HFFc6 (cell line): ENCODE measurements around the gene P2RX2. TPM values are rescaled to one million over a fixed set of nuclear protein-coding genes. Genes with fewer than 3 reads are reported as not detected.

Experiments used
- DNase-seq: peaks from one replicate; pipeline ENCODE4 v3.0.0-alpha.2; 2018
- H3K27ac Mint-ChIP-seq: 2 replicates; pipeline ENCODE4 v1.8.0; 2020; ENCODE audit warnings: mild to moderate bottlenecking, mixed read lengths
- H3K27me3 Mint-ChIP-seq: 2 replicates; pipeline ENCODE4 v1.8.0; 2021; ENCODE audit warnings: mild to moderate bottlenecking, moderate library complexity, mixed read lengths; ENCODE audit not compliant: insufficient read depth
- H3K36me3 Mint-ChIP-seq: 2 replicates; pipeline ENCODE4 v1.8.0; 2021; ENCODE audit warnings: low read depth, mixed read lengths
- H3K4me1 Mint-ChIP-seq: 2 replicates; pipeline ENCODE4 v1.8.0; 2020; ENCODE audit warnings: low read depth, mixed read lengths
- H3K4me3 Mint-ChIP-seq: 2 replicates; pipeline ENCODE4 v1.8.0; 2020; ENCODE audit warnings: mild to moderate bottlenecking, moderate library complexity, mixed read lengths
- H3K9me3 Mint-ChIP-seq: 2 replicates; pipeline ENCODE4 v1.8.0; 2020; ENCODE audit warnings: mild to moderate bottlenecking, mixed read lengths
- CTCF ChIP-seq: fragments of 200-600 bp; sonication (generic); IDR thresholded peaks from 2 replicates; pipeline ENCODE4 v1.5.0; 2021; ENCODE audit warnings: antibody characterized with exemption, mild to moderate bottlenecking
- total RNA-seq, 6 experiments: library from RNA; stranded (reverse); fragmentation: NEBNext Ultra II Directional; extraction: Animal tissue kit (Norgen Biotek cat#: 25700); gene quantifications; 2 replicates in 1 of 6; 3 replicates in 5 of 6; pipeline ENCODE4 v1.2.3, GENCODE V29; 2021

P2RX2 gene
- total RNA-seq, 6 experiments from 2014 or later: not detected

GRCh38 chr12:132638541-132639408, 20.2 kb downstream of the P2RX2 start:
- Mint-ChIP-seq H3K4me3 (no peak overlapping the region), H3K27ac (no peak overlapping the region), H3K36me3 (peaks cover 35% of the 10 kb centered on the region), H3K4me1 (no peaks in the 10 kb centered on the region), H3K27me3 (peaks cover 2% of the 10 kb centered on the region), H3K9me3 (no peaks in the 10 kb centered on the region)
- peak; percentile 87 for TF ChIP-seq CTCF
- DNase-seq: peak; percentile 53

- Mint-ChIP-seq H3K9me3 (no peaks in the 10 kb centered on the region), H3K4me3 (no peak overlapping the region), H3K27ac (no peak overlapping the region), H3K36me3 (peaks cover 27% of the 10 kb centered on the region), H3K27me3 (peaks cover 2% of the 10 kb centered on the region), H3K4me1 (no peaks in the 10 kb centered on the region)
- no peak for TF ChIP-seq CTCF
- no peak for DNase-seq
Observed at GRCh38 chr12:132639956-132640520, 21.5 kb downstream of the P2RX2 start.

- Mint-ChIP-seq H3K4me3 (no peak overlapping the region), H3K4me1 (no peaks in the 10 kb centered on the region), H3K27me3 (peaks cover 2% of the 10 kb centered on the region), H3K27ac (no peak overlapping the region), H3K36me3 (peaks cover 20% of the 10 kb centered on the region), H3K9me3 (no peaks in the 10 kb centered on the region)
- no peak for TF ChIP-seq CTCF
- DNase-seq: no peak
Observed at GRCh38 chr12:132640936-132641335, 22.4 kb downstream of the P2RX2 start.

GRCh38 chr12:132641811-132642650, 23.5 kb downstream of the P2RX2 start:
- TF ChIP-seq CTCF: no peak
- H3K4me3 Mint-ChIP-seq: no peak overlapping the region
- DNase-seq: no peak
- no peaks in the 10 kb centered on the region for H3K4me1 Mint-ChIP-seq
- H3K27me3 Mint-ChIP-seq: peaks cover 2% of the 10 kb centered on the region
- H3K36me3 Mint-ChIP-seq: peaks cover 23% of the 10 kb centered on the region; the same call in 1 of the 2 replicates
- no peak overlapping the region; the same call in 1 of the 2 replicates for H3K27ac Mint-ChIP-seq
- H3K9me3 Mint-ChIP-seq: no peaks in the 10 kb centered on the region
